ENCODE measurements around the gene NFKBIL1. TPM values are rescaled to one million over a fixed set of nuclear protein-coding genes. Genes with fewer than 3 reads are reported as not detected.

Gene NFKBIL1
- total RNA-seq, 2 experiments from 2014 or later, result 21.8 to 23.2 TPM

DNA sequence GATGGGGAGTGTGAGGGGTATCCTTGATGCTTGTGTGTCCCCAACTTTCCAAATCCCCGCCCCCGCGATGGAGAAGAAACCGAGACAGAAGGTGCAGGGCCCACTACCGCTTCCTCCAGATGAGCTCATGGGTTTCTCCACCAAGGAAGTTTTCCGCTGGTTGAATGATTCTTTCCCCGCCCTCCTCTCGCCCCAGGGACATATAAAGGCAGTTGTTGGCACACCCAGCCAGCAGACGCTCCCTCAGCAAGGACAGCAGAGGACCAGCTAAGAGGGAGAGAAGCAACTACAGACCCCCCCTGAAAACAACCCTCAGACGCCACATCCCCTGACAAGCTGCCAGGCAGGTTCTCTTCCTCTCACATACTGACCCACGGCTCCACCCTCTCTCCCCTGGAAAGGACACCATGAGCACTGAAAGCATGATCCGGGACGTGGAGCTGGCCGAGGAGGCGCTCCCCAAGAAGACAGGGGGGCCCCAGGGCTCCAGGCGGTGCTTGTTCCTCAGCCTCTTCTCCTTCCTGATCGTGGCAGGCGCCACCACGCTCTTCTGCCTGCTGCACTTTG lies 28.0 kb downstream of the NFKBIL1 start, which contains the start of gene TNF:
TSS of gene TNF (plus strand) at position 231 of the 567 bp plus-strand sequence. CDS start at position 408, 177 bp downstream.
- ChIA-PET CTCF (ENCODE audit: unreplicated experiment) (interaction anchor here (1.3 to 1.8 kb wide), 3 partner anchors 7 to 22 kb away, joined by 3 to 5 read pairs (median 3); partner anchors contain the start of gene LST1), POLR2A (interaction anchor here (0.9 to 2.1 kb wide), 13 partner anchors 8 to 460 kb away, joined by 3 to 10 read pairs (median 5); partner anchors contain the start of genes DDX39B and NFKBIL1)
- peaks cover 88% of the 10 kb centered on the region for H3K4me1 ChIP-seq (ENCODE audit: insufficient read depth, low read length, poor library complexity, severe bottlenecking)
- BruUV-seq (replicated peaks), result no TSS peak
- DNase-seq (ENCODE audit: low spot score), result peak; percentile 61
- no peaks in the 10 kb centered on the region for H3K9me3 ChIP-seq (ENCODE audit: low read length)
- TF ChIP-seq, protein P1, sequence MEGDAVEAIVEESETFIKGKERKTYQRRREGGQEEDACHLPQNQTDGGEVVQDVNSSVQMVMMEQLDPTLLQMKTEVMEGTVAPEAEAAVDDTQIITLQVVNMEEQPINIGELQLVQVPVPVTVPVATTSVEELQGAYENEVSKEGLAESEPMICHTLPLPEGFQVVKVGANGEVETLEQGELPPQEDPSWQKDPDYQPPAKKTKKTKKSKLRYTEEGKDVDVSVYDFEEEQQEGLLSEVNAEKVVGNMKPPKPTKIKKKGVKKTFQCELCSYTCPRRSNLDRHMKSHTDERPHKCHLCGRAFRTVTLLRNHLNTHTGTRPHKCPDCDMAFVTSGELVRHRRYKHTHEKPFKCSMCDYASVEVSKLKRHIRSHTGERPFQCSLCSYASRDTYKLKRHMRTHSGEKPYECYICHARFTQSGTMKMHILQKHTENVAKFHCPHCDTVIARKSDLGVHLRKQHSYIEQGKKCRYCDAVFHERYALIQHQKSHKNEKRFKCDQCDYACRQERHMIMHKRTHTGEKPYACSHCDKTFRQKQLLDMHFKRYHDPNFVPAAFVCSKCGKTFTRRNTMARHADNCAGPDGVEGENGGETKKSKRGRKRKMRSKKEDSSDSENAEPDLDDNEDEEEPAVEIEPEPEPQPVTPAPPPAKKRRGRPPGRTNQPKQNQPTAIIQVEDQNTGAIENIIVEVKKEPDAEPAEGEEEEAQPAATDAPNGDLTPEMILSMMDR (conservative IDR thresholded peaks at IDR 0.05; ENCODE audit: low read length), result no peak
- TF ChIP-seq EZH2phosphoT487 (IDR thresholded peaks at IDR 0.05; ENCODE audit: borderline replicate concordance, low read depth, low read length), result no peak
- H3K36me3 ChIP-seq (ENCODE audit: insufficient read depth, low read length), result peaks cover 12% of the 10 kb centered on the region; the same call in 1 of the 2 replicates
- no peaks in the 10 kb centered on the region for H3K9me2 ChIP-seq (ENCODE audit: insufficient read depth, low read length)
- H3K4me3 ChIP-seq (ENCODE audit: low read depth, low read length, poor library complexity, severe bottlenecking), result peak within 1 kb of the TSS; percentile 69
- peaks cover 14% of the 10 kb centered on the region; the same call in 1 of the 2 replicates for H3K79me2 ChIP-seq (ENCODE audit: insufficient read depth, low read depth, low read length)
- peak within 1 kb of the TSS; percentile 42 for H3K27ac ChIP-seq (ENCODE audit: low read depth, low read length, poor library complexity, severe bottlenecking)
- intact Hi-C loops (cut with micrococcal nuclease; ENCODE audit: unreplicated experiment), result no loop called here
- no peaks in the 10 kb centered on the region for H4K20me1 ChIP-seq (ENCODE audit: insufficient read depth, low read length)
- H2AFZ ChIP-seq (ENCODE audit: low read length), result peak within 1 kb of the TSS; percentile 57
- H3K4me2 ChIP-seq (ENCODE audit: low read length), result peak within 1 kb of the TSS; percentile 86

DNA sequence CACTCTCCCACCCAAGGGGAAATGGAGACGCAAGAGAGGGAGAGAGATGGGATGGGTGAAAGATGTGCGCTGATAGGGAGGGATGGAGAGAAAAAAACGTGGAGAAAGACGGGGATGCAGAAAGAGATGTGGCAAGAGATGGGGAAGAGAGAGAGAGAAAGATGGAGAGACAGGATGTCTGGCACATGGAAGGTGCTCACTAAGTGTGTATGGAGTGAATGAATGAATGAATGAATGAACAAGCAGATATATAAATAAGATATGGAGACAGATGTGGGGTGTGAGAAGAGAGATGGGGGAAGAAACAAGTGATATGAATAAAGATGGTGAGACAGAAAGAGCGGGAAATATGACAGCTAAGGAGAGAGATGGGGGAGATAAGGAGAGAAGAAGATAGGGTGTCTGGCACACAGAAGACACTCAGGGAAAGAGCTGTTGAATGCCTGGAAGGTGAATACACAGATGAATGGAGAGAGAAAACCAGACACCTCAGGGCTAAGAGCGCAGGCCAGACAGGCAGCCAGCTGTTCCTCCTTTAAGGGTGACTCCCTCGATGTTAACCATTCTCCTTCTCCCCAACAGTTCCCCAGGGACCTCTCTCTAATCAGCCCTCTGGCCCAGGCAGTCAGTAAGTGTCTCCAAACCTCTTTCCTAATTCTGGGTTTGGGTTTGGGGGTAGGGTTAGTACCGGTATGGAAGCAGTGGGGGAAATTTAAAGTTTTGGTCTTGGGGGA lies 28.7 kb downstream of the NFKBIL1 start:
- Histone ChIP-seq H4K20me1 (ENCODE audit: insufficient read depth, low read length) (no peaks in the 10 kb centered on the region), H2AFZ (ENCODE audit: low read length) (peak overlapping the region; percentile 57), H3K9me3 (ENCODE audit: low read length) (no peaks in the 10 kb centered on the region), H3K4me2 (ENCODE audit: low read length) (peak overlapping the region; percentile 86), H3K36me3 (ENCODE audit: insufficient read depth, low read length) (peaks cover 13% of the 10 kb centered on the region; the same call in 1 of the 2 replicates), H3K9me2 (ENCODE audit: insufficient read depth, low read length) (no peaks in the 10 kb centered on the region), H3K79me2 (ENCODE audit: insufficient read depth, low read depth, low read length) (peaks cover 14% of the 10 kb centered on the region; the same call in 1 of the 2 replicates), H3K4me3 (ENCODE audit: low read depth, low read length, poor library complexity, severe bottlenecking) (peak overlapping the region; percentile 69), H3K4me1 (ENCODE audit: insufficient read depth, low read length, poor library complexity, severe bottlenecking) (peaks cover 84% of the 10 kb centered on the region), H3K27ac (ENCODE audit: low read depth, low read length, poor library complexity, severe bottlenecking) (peak overlapping the region; percentile 42)
- DNase-seq (ENCODE audit: low spot score), result peak; percentile 66
- TSS peak; percentile 60 for BruUV-seq (replicated peaks)
- no peak for TF ChIP-seq EZH2phosphoT487 (IDR thresholded peaks at IDR 0.05; ENCODE audit: borderline replicate concordance, low read depth, low read length)
- TF ChIP-seq, protein P1 (conservative IDR thresholded peaks at IDR 0.05; ENCODE audit: low read length), result no peak
- CTCF ChIA-PET (ENCODE audit: unreplicated experiment), result interaction anchor here (1.7 to 1.8 kb wide), 2 partner anchors 11 to 22 kb away, joined by 5 read pairs; partner anchors contain the start of gene LST1
- intact Hi-C loops (cut with micrococcal nuclease; ENCODE audit: unreplicated experiment), result no loop called here
- POLR2A ChIA-PET, result interaction anchor here (0.7 to 2.1 kb wide), 13 partner anchors 8 to 460 kb away, joined by 3 to 10 read pairs (median 5); partner anchors contain the start of genes NCR3 and NFKBIL1

All from OCI-LY7 (cell line).